NCI-H2029 treated with DMSO at 0.1 percent for 48 hours (cell line): Measurements from ENCODE around the gene SNRPD2.
"Not testable (repeated sequence)": the region's sequence is repeated elsewhere in the genome, so short reads cannot be mapped to it uniquely, and the experiment has no call there.

Source experiments
- DNase-seq: peaks from one replicate; lab custom pipeline; 2025; lab: John Stamatoyannopoulos, UW

SNRPD2 gene

DNA sequence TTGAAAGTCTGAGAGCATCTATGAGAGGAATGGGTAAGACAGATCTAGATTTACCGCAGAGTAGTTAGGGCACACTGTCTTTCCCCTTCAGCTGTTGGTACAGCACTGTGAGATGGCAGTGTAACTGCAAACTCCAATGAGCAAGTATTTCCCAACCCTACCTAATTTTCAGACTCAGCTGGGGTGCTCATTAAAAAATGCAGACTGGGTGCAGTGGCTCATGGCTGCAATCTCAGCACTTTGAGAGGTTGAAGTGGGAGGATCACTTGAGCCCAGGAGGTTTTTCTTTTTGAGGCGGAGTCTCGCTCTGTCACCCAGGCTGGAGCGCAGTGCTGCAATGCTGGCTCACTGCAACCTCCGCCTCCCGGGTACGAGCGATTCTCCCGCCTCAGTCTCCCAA lies 13.4 kb upstream of the SNRPD2 start:
- no peak for DNase-seq

DNA sequence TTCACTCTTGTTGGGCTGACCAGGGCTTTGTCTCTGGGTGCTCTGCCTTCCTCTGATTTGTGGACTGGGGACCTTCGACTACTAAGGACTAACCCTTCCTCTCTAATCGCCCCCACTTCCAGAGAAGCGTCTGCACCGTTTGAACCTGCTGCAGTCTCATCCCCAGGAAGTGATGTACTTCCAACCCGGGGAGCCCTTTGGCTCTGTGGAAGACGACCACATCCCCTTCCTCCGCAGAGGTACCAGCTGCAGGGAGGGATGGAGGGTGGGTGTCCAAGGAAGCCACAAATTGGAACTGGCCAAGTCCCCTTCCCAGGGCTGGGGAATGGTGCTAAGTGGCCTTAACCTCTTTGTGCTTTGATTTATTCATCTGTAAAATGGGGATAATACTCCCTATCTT lies 9.9 kb upstream of the SNRPD2 start:
- no peak for DNase-seq

DNA sequence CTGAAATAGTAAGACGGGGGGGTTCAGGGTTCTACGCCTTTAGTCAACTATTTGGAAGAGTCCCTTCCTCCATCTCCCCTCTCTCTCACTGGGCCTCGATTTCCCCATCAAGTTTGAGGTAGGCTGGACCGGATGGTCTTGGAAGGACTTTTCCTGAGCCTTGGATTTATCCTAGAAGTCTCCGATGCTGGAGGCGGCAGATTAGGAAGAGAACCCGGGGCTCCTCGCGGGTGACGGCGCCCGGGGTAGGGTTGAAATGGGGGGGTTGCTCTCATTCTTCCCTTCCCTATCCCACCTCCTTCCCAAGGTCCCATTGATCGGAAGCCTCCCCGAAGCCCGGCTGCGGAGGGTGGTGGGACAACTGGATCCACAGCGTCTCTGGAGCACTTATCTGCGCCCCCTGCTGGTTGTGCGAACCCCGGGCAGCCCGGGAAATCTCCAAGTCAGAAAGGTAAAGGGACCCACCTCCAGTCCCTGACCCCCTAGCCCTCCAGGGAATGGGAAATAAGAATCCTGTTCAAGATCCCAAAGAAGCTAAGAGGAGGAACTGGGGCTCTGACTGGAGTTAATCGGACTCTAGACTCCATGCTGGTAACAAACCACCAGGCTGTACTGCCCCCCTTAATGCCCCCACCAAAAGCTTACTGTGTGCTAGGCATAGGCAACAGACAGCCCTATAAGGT lies 1.5 kb upstream of the SNRPD2 start:
- DNase-seq: peak; percentile 11

DNA sequence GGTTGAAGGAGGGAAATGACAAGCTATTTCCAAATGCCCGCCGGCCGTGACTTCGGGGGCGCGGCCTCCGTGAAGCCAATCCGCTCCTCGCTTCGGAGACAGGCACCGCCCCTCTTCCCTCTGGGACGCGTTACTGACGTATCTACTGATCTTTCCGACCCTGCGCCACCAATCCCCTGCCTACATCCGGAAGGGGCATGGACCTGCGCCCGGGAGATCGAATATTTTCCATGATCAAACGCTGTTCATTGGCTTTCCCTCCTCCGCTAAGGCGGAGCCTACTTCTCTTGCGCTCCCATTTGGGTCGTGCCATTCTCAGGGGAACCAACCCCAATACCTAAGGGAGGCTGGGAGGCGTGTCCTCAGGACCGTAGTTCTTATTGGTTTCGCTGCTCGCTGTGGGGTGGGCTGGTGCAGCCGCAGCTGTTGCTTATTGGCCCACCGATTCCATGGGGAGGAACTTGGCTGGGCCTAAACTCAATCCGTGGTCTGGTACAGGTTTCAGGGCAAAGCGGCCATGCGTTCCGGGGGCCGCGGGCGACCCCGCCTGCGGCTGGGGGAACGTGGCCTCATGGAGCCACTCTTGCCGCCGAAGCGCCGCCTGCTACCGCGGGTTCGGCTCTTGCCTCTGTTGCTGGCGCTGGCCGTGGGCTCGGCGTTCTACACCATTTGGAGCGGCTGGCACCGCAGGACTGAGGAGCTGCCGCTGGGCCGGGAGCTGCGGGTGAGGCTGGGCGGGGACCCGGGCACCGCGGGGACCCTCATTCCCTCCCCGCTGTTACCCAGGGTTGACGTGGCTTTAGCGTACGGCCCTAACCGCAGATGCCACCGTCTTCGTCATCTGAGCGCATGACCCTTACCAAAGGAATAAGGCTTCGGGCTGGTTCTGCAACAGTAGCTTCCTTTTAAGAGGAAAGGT lies 693 bp upstream of the SNRPD2 start, which contains the start of gene QPCTL:
Gene QPCTL (plus strand): TSS at position 480 of the 919 bp plus-strand sequence. CDS start 38 bp downstream, at position 518.
- peak; percentile 98 for DNase-seq

DNA sequence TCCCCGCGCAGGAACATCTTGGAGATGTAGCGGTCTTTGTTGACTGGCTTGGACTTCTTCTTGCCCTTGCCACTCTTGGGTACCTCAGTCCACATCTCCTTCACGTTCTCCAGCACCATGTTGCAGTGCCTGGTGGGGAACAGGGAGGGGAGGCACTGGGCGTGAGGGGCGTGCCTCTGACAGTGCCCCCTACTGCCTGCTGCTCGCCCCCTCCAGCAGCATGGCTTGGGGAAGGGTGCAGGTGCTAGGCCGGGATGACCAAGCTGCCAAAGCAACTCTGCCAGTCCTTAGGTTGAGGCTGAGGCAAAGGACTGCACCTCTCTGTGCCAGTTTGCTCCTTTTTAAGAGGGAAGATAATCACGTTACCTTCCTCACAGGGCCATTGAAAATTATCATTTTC lies 4.2 kb downstream of the SNRPD2 start:
- no peak for DNase-seq

DNA sequence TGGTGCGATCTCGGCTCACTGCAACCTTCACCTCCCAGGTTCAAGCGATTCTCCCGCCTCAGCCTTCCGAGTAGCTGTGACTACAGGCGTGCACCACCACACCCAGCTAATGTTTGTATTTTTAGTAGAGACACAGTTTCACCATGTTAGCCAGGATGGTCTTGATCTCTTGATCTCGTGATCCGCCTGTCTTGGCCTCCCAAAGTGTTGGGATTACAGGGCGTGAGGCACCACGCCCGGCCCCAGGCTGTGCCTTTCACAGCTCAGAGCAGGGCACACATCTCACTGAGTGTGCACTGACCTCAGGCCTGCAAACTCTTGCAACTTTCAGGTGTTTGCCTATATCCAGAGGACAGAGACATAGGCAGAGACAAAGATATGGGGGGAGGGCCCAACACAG lies 6.7 kb downstream of the SNRPD2 start:
- not testable (repeated sequence) for DNase-seq

DNA sequence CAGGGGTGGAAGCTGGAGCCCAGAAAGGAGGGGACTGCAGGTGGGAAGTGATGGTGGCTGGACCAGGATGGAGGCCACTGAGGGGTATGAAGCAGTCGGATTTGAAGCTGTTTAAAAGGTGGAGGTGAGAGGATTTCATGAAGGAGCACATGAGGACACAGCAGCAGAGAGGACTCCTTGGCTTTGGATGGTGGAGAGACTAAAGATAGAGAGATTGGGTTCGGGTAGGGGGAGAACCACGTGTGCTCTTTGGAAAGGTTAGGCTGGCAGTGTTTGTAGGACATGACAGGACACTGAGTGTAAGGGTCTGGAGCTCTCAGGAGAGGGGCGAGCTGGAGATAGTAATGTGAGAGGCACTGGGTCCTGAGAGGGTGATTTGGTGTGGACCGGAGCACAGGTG lies 8.8 kb downstream of the SNRPD2 start:
- no peak for DNase-seq

DNA sequence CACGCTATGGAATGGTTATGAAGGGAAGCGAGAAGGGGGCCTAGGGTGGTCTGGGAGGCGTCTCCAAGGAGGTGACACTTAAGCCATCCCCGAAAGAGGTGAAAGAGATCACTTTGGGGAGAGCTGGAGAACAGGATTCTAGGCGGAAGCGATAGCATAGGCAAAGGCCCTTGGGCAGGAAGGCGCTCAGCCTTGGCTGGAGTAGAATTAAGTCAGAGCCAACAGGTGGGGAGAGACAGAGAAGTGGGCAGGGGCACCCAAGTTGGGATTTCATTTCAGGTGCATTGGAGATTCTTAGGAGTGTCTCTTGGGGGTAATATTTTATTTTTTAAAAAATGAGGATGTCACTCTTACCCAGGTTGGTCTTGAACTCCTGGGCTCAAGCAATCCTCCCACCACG lies 9.6 kb downstream of the SNRPD2 start:
- no peak for DNase-seq

DNA sequence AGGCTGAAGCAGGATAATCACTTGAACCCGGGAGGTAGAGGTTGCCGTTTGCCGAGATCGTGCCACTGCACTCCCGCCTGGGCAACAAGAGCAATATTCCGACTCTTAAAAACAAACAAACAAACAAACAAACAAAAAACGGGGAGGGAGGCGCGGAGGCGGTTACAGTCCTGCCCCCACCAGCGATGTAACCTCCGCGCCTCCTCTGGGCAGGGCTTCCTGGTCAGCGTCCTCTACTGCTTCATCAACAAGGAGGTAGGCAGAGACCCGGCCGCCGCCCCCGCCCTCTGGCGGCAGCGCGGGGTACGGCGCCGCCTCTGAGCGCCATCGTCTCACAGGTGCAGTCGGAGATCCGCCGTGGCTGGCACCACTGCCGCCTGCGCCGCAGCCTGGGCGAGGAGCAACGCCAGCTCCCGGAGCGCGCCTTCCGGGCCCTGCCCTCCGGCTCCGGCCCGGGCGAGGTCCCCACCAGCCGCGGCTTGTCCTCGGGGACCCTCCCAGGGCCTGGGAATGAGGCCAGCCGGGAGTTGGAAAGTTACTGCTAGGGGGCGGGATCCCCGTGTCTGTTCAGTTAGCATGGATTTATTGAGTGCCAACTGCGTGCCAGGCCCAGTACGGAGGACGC lies 10.2 kb downstream of the SNRPD2 start:
- DNase-seq: peak; percentile 60

DNA sequence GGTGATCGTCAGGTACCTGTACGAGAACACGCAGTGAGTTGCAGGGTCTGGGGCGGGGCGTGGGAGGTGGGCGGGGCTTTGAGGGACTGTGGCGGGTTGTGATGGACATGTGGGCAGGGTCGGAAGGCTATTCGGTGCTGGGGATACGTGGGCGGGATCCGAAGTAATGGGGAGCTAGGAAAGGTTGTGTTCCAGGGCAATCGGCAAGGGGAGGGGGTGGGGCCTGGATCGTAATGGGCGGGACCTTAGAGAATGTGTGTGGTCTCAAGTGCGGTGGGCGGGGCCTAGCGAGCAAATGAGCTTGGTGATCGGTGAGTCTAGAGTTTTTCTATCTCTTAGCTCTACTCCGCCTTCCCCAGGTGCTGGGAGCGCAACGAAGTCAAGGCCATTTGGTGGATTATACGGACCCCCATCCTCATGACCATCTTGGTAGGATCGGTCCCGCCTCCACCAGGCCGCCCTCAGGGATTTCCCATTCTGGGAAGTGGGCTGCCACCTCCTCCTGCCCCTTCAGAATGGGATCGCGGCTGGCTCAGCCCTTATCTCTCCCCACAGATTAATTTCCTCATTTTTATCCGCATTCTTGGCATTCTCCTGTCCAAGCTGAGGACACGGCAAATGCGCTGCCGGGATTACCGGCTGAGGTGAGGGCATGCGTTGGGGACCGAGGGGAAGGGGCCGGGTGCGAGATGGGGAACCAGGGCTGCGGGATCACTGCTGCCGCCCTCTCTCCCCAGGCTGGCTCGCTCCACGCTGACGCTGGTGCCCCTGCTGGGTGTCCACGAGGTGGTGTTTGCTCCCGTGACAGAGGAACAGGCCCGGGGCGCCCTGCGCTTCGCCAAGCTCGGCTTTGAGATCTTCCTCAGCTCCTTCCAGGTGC lies 14.2 kb downstream of the SNRPD2 start:
- DNase-seq: peak; percentile 53

DNA sequence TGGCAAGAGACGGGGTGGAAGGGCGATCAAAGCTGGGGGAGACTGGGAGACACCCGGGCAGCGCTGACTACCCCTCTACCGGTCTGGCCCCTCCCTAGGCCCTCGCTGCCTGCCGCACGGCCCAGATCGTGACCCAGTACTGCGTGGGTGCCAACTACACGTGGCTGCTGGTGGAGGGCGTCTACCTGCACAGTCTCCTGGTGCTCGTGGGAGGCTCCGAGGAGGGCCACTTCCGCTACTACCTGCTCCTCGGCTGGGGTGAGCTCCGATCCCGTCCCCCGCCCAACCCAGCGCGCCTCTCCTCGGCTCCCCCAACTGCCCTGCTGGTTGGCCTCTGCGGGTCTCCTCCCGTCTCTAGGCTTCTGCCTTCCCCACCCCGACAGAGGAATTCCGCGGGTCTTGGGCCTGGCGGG lies 14.9 kb downstream of the SNRPD2 start:
- DNase-seq: no peak

DNA sequence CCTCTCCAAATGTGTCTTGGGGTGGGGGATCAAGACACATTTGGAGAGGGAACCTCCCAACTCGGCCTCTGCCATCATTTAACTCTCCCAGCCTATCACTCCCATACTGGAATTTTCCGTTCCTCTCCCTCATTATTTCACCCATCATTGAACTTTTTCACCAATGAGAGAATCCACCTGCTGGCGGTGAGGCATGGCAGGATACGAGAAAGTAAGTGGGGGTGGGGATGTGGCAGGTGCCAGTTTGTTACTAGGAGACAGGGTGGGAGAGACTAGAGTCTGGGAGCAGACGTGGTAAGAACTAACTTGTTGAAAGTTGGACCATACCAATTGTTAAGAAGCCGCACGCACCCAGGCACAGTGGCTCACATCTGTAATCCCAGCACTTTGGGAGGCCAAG lies 16.8 kb downstream of the SNRPD2 start:
- no peak for DNase-seq

DNA sequence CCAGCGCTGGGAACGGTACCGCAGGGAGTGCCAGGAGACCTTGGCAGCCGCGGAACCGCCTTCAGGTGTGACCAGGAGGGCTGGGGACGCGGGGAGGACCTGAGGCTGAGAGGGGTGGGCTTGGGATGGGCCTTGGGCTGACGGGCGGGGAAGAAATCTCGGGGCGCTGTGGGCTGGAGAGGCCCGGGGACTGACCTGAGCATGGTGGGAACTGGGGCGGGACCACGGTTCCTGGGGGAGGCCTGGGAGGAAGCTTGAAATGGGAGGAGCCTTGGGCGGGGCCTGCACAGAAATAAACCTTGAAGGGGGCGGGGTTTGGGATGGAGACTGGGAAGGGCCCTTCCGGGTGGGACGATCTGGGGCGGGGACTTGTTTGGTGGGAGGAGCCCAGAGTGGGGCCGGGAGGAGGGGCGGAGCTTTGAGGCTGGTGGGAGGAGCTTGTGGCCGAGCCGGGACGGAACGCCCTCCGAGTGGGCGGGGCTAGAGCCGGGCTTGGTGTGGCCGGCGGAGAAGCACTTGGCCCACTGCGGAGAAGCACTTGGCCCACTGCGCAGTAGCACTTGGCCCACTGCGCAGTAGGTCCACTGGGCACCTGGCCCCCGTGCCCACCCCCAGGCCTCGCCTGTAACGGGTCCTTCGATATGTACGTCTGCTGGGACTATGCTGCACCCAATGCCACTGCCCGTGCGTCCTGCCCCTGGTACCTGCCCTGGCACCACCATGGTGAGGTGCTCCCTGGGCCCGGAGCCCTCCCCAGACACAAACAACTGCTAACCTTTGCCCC lies 20.9 kb downstream of the SNRPD2 start:
- DNase-seq: peak; percentile 68

DNA sequence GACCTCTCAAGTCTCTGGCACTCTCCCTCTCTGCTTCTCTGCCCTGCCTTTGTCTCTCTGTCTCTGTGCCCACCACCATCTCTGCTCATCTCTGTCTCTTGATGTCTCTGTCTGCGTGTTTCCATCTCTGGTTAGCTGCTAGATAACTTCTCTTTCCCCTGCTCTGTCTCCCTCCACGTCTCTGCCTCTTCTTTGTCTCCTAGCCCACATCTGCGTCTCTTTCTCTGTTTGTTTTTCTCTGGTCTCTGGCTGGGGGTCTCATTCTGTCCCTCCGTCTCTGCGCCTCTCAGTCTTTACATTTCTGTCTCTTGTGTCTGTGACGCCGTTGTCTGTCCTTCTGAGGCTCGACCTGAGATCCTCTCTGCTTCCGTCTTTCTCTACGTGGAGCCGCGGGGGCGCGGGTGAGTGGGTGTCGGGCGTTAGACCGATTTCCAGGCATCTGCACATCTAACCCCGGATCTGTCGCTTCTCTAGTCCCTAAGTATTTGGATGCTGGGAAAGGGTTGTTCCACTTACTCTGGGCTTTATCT lies 23.3 kb downstream of the SNRPD2 start:
- no peak for DNase-seq

DNA sequence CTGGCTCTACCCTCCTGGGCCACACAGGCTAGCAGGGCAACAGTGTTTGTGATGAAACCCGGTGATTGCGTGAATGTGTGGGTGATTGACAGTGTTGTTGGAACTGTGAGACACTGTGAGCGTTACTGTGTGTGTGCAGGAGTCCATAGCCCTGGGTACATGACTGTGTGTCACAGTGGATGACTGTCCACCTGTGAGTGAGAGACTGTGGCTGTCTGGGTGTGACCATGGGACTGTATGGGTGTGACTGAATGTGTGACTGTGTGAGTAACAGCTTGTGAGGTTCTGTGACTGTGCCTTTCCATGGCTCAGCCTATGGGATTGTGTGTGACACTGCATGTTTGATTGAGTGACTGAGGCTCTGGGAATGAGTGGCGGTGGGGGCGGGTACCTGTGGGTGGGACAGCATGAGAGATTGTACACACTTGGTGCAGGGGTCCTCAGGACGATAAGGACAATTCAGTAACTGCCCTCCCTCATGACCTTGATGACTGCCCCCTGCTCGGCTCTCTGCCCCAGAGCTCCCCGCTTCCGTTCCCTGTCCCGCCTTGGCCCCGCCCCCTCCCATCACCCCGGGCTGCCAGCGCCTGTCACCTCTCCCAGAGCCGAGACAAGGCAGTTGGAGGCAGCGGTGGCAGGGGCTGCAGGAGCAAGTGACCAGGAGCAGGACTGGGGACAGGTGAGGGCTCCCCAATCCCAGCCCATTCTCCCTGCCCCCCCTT lies 24.0 kb downstream of the SNRPD2 start, which contains the start of gene GIPR:
Gene GIPR (plus strand): TSS at position 602 of the 722 bp plus-strand sequence. CDS start 1,300 bp downstream, outside the sequence.
- DNase-seq: no peak

DNA sequence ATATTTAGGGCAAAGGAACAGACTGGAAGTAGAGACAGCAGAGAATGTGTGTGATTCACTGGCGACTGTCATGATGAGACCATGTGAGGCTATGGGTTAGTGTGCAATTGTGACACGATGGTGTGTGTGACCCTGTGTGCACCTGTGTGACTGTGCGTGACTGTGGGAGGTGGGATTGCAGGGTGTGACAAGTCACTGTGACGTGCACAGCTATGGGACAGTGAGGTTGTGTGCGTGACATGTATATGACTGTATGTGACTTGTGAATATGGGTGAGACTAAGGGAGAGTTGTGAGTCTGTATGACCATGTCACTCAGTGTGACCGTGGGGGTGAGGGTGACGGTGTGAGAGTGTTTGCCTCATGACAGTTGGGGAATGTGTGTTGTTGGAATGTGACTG lies 27.2 kb downstream of the SNRPD2 start:
- DNase-seq: no peak

DNA sequence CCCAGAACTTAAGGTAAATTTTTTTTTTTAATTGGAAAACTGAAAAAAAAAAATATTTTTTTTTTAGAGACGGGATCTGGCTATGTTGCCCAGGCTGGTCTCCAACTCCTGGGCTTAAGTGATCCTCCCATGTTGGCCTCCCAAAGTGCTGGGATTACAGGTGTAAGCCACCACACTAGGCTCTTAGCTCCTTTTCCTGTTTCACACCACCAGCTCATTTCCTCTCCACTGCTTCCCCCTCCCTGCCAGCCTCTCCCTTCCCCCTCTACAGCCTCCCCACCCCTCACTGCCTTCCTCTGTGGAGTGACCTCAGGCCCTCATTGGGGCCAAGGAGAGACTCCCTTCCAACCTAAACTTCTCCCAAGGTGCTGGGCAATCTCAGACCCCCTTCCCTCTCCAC lies 28.0 kb downstream of the SNRPD2 start:
- no peak for DNase-seq

DNA sequence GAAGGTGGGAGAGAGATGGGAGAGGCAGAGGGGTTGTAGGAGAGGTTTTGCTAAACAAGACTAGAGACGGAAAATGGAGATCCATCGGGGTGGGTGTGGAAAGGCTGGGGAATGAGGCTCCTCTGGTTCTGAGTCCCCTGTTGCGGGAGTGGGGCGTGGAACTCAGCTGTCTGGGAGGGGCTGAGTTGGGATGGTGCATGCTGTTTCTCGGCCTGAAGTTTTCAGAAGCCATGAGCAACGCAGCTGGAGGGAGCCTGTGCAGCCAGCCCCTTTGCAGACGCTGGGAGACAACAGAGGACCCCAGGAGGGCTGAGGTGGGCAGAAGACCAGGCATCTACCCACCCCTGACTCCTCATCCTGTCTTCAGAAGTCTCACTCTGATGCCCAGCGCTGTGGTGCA lies 31.1 kb downstream of the SNRPD2 start:
- DNase-seq: no peak

DNA sequence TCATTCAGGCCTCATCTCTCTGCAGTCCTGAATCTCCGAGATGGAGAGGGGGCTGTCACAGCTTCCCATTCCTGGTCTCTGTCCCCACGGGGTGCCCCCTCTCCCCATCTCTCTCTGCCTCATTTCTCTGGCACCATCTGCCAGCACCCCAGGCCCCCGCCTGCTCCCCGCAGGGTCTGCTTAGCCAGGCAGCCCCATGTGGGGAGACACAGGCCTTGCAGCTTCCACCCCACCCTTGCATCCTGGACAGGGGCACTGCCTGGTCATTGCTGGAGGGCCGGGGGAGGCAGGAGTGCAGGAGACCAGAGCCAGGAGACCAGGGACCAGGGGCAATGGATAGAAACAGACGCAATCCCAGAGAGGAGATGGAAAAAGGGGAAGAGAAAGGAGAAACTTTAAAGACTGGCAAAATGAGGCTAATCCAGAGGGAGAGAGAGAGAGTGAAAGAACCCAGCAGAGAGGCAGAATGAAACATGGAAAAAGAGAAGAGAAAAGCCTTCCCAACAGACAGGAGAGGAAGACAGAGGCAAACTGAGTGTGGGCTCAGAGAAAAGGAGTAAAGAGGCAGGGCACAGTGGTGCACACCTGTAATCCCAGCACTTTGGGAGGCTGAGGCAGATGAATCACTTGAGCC lies 32.5 kb downstream of the SNRPD2 start:
- DNase-seq: no peak
